A549 treated with CORT108297 at 1 μM for 4 hours (cell line): ENCODE results near the gene MAGT1. TPM values are rescaled to one million over a fixed set of nuclear protein-coding genes. Genes with fewer than 3 reads are reported as not detected.

ENCODE experiments used
- total RNA-seq: library from RNA; stranded (reverse); fragments of 200-300 nt; extraction: Qiagen RNA extraction; gene quantifications from 5 replicates; pipeline ENCODE4 v1.2.3, GENCODE V29; 2022

MAGT1 gene
- total RNA-seq = 36.1 to 46.4 TPM (median 39.3 TPM) in 5 replicates

DNA sequence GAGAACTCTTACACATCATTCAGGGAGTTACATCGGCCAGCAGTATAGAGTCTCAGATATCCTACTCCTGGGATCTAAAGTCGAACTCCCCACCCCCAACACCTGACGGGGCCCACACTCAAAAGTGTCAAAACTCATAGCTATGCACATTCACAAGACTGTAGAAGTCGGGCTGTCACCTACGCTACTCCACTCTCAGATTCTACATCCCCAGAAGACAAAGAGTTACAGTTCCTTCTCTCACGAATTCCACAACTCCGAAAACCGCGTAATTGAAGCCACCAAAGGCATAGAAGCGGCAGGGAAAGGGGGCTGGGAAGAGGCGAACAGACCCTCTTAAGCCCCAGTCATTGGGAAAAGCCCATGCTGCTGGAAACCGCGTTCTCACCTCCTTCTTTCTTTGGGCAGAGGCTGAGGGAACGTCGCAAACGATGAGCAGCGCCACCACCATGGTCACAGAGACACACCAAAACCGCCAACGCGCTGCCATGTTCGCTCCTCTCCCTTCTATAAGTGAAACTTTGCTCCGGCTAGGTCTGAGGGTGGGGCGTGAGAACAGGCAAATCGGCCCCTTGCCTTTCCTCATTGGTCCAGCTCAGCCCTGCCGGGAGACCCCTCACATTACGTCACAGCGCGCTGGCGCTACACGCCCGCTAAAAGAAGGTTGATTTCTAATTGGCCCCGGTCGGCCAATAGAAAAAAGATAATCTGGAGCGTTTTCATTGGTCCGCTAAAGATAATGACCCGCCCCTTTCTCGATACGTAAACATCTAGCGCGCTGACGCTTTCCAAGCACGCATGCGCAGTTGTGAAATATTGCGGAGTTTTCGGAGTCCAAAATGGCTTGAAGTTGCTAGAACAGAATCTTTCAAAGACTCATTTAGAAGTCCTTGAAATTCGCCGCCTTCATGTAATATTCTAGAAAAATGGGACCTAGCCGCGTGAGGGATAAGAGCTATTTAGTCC lies at the start of gene MAGT1:
Gene MAGT1 (minus strand): TSS at position 515 of the 966 bp plus-strand sequence. CDS start 25 bp downstream, at position 490.

GRCh38 chrX:77910108-77910840 lies 15.0 kb upstream of the MAGT1 start, which contains the start of gene ATP7A:
Gene ATP7A, plus strand, starts transcription at chrX:77910693. Its CDS starts 60,949 bp downstream, at chrX:77971642.

DNA sequence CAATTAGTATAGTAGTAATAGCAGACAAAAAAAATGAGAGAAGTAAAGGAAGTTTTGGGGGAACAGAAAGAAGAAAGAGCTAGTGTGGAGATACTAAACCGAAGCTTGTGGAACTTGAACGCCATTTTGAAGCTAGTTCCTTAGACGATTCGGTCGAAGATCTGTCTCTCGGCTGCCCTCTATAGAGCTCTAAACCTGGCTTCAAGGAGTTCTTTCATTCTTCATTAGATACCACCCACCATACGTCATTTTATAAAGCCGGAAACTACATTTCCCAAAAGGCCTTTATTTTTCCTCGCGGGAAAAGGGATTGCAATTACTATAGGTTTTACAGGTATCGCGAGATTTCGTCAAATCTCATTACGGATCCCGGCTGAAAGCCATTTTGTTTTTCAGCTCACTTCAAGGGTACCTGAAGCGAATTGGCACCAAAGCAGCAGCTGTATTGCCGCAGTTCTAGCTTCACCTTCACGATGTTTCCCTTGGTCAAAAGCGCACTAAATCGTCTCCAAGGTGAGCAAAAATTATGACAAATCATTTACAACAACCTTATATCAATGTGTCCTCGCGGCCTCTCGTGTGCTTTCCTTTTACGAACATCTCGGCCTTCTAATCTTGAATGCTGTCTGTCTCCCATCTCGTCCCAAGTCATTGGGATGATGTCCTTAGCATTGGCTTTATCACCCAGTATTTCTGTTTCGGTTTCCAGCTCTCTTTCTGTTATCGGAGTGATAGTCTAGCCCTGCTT lies 4.0 kb upstream of the MAGT1 start, which contains the start of gene COX7B:
Gene COX7B (plus strand): TSS at position 388 of the 748 bp plus-strand sequence. CDS start 86 bp downstream, at position 474.

DNA sequence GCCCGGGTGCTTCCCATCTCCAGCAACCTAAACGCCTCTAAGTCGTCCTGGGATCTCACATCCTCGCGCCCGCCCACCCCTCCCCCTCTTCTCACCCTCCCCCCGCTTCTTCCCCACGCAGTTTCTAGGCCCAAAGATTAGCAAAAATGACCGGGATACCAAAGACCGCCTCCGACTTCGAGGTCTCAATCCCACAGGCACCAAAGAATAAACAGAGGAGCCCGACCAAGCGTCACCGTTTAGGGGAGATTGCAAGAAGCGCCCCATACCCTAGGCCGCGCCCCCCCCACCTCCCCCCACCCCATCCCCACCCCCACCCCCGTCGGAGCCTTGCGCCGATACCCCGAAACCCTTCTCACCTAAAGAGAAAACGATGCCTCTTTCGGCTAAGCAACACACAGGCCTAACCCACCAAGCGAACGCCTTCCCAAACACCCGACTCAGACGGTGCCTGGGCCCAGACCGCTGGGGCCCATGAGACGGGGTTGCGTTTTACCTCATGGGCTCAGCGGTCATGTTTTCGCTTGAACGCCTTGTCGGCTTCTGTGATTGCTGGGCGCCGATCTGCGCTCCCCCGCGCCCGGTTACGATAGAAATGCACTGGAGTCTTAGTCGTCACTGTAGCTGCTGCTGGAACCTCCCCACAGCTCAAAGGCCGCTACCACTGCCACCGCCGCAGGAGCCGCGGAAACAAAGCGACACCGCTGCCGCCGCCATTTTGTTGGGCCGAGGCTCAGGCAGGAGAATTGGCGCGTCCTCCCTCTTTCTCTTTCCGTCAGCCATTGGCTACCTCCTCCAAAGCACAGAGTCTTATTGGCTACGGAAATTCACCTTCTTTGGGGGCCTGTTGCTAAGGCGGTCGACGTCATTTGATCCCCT lies 109.5 kb downstream of the MAGT1 start, which contains the start of gene ATRX:
Gene ATRX (minus strand): TSS at position 731 of the 879 bp plus-strand sequence. CDS start 215 bp downstream, at position 516.

Other genes starting within 250 kb of the MAGT1 start
- gene ATRX, start 109.2 kb downstream of the MAGT1 start, total RNA-seq = 15.1 to 23.5 TPM (median 21.0 TPM) in 5 replicates
- gene COX7B, start 4.0 kb upstream of the MAGT1 start, total RNA-seq = 534 to 643 TPM (median 572 TPM) in 5 replicates
- gene ATP7A, start 15.3 kb upstream of the MAGT1 start, total RNA-seq = 2.5 to 3.4 TPM (median 3.1 TPM) in 5 replicates
- 0.32 to 0.46 TPM (median 0.43 TPM) in 5 replicates for gene PGAM4, start 74.2 kb upstream of the MAGT1 start, total RNA-seq
- gene PGK1, start 208.8 kb upstream of the MAGT1 start, total RNA-seq = 561 to 601 TPM (median 563 TPM) in 5 replicates
- 12.2 to 13.6 TPM (median 12.6 TPM) in 5 replicates for gene TAF9B, start 244.2 kb upstream of the MAGT1 start, total RNA-seq